ENCODE data around the gene DNAH11. TPM values are rescaled to one million over a fixed set of nuclear protein-coding genes. Genes with fewer than 3 reads are reported as not detected.

The DNAH11 gene
- total RNA-seq, 4 donors from 2014 or later, result 0.35 to 19.0 (median 3.2) TPM

DNA sequence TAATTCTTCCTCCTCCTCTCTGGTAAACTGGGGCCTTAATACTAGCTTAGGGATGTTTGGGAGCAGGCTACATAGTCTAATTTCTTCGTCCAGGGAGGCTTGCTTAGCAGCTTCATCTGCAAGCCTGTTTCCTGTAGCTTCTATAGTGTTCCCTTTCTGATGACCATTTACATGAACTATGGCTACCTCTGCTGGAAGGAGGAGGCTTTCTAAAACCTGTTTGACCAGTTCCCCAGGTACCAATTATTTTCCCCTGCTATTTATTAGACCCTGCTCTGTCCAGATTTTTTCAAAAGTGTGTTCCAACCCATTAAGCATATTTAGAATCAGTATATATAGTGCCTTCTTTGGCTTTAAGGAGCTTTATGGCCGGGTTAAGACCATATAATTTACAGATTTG is 38.8 kb upstream of the DNAH11 start:
- TF ChIP-seq, protein P1, sequence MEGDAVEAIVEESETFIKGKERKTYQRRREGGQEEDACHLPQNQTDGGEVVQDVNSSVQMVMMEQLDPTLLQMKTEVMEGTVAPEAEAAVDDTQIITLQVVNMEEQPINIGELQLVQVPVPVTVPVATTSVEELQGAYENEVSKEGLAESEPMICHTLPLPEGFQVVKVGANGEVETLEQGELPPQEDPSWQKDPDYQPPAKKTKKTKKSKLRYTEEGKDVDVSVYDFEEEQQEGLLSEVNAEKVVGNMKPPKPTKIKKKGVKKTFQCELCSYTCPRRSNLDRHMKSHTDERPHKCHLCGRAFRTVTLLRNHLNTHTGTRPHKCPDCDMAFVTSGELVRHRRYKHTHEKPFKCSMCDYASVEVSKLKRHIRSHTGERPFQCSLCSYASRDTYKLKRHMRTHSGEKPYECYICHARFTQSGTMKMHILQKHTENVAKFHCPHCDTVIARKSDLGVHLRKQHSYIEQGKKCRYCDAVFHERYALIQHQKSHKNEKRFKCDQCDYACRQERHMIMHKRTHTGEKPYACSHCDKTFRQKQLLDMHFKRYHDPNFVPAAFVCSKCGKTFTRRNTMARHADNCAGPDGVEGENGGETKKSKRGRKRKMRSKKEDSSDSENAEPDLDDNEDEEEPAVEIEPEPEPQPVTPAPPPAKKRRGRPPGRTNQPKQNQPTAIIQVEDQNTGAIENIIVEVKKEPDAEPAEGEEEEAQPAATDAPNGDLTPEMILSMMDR (IDR thresholded peaks at IDR 0.05), result peak in 3 of 6 experiments; percentile 4 to 29 (median 13)
- no peak for TF ChIP-seq POLR2A (IDR thresholded peaks at IDR 0.05)
- no peak for DNase-seq
- Histone ChIP-seq H3K36me3 (no peaks in the 10 kb centered on the region), H3K4me3 (no peak overlapping the region), H3K27me3 (no peaks in the 10 kb centered on the region), H3K9me3 (no peaks in the 10 kb centered on the region), H3K27ac (no peak overlapping the region), H3K4me1 (no peaks in the 10 kb centered on the region)

DNA sequence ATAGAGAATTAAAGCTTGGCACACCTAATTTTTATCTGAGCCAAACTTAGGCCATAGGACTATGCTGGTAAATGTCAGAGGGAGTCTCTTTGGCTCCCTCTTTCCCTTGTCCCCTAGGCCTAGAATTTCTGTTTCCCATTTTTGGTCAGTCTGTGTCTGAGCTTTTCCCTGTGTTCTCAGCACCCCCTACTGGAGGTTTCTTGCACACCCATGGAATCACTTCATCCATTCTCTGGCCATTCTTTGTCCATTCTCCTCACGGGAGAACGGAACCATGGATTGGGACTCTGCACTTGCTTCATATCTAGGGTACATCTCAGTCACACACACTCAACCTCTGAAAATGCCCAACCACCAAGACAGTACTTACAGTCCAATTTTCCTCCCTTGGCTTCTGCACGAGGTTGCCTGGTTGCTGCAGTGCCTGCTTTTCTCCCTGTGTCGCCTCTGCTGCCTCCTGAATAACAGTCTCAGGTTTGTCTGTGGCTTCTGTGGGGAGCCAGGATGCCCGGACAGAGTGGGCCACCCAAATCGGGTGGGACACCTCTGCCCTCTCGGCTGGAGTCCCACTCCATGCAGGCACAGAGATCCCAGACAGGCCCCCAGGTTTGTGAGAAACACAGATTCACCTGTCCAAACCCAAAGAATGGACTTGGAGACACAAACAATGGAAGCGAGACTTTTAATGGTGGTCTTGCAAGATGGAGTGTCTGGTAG is 35.1 kb upstream of the DNAH11 start:
- Histone ChIP-seq H3K4me3 (no peak overlapping the region), H3K36me3 (no peaks in the 10 kb centered on the region), H3K9me3 (no peaks in the 10 kb centered on the region), H3K27me3 (no peaks in the 10 kb centered on the region), H3K4me1 (no peaks in the 10 kb centered on the region), H3K27ac (no peak overlapping the region)
- peak in 2 of 3 donors; percentile 28 to 80 for DNase-seq
- TF ChIP-seq, protein P1 (IDR thresholded peaks at IDR 0.05), result peak; percentile 22 to 85 (median 66)
- no peak for TF ChIP-seq POLR2A (IDR thresholded peaks at IDR 0.05)

DNA sequence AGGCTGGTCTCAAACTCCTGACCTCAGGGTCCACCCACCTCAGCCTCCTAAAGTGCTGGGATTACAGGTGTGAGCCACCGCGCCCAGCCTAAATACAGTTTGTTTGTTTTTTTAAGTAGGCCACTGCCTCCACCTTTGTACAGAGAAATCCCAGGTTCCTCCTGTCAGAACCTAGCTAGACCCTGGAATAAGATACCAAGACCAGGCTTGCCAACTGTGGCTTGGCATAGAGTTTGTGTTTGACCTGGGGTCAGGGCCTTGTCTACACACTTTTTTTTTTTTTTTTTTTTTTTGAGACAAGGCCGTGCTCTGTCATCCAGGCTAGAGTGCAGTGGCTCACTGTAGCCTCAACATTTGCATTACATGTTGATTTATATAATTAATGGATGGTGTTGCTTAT is 34.3 kb upstream of the DNAH11 start:
- Histone ChIP-seq H3K36me3 (no peaks in the 10 kb centered on the region), H3K27me3 (no peaks in the 10 kb centered on the region), H3K4me1 (no peaks in the 10 kb centered on the region), H3K27ac (no peak overlapping the region), H3K9me3 (no peaks in the 10 kb centered on the region), H3K4me3 (no peak overlapping the region)
- DNase-seq, result no peak
- no peak for TF ChIP-seq POLR2A (IDR thresholded peaks at IDR 0.05)
- TF ChIP-seq, protein P1 (IDR thresholded peaks at IDR 0.05), result no peak

DNA sequence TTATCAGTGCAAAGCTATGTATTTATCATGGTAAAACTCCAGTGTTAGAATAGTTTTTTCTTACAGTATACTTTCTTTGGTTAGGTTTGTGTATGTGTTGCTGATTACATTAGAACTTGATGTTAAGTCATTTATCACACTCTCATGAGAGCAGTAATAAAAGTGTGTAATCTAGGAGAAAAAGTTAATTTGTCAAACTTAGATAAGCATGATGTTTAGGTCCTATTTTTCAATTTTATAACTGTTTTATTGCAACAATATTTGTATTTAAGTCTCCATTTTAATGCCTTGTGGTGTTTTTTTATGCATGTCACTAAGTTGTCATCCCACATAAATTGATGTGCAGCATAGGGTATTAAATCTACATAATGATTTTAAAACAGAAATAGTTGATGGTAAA is 28.8 kb upstream of the DNAH11 start:
- no peaks in the 10 kb centered on the region for H3K9me3 ChIP-seq
- H3K36me3 ChIP-seq, result no peaks in the 10 kb centered on the region
- no peak for TF ChIP-seq POLR2A (IDR thresholded peaks at IDR 0.05)
- TF ChIP-seq, protein P1 (IDR thresholded peaks at IDR 0.05), result no peak
- H3K27me3 ChIP-seq, result no peaks in the 10 kb centered on the region
- no peak overlapping the region for H3K27ac ChIP-seq
- DNase-seq, result no peak
- no peaks in the 10 kb centered on the region for H3K4me1 ChIP-seq
- H3K4me3 ChIP-seq, result no peak overlapping the region

DNA sequence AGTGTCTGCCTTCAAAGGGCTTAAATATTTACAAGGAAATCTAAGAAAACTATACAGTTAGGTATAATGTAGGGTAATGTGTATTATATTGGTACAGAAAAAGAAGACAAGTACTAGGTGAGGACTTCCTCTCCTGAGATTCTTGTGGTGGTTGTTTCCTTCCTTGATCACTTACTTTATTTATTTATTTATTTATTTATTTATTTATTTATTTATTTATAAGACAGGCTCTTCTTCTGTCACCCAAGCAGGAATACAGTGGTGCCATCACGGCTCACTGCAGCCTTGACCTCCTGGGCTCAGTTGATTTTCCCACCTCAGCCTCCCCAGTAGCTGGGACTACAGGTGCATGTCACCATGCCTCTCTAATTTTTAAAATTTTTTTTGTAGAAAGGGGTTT is 18.2 kb upstream of the DNAH11 start:
- TF ChIP-seq, protein P1 (IDR thresholded peaks at IDR 0.05), result no peak
- TF ChIP-seq POLR2A (IDR thresholded peaks at IDR 0.05), result no peak
- no peak overlapping the region for H3K27ac ChIP-seq
- H3K36me3 ChIP-seq, result no peaks in the 10 kb centered on the region
- no peak overlapping the region for H3K4me3 ChIP-seq
- peaks cover 0 to 6% (median 0%) of the 10 kb centered on the region in 4 donors for H3K9me3 ChIP-seq
- no peaks in the 10 kb centered on the region for H3K4me1 ChIP-seq
- H3K27me3 ChIP-seq, result no peaks in the 10 kb centered on the region
- no peak for DNase-seq
